GM18519 (cell line): ENCODE data around the gene GATA2.

Source experiments
- ATAC-seq: cut with Tn5 transposase; IDR thresholded peaks from one replicate; pipeline ENCODE4 v1.9.1; 2021; ENCODE audit warnings: mild to moderate bottlenecking, moderate library complexity; ENCODE audit not compliant: unreplicated experiment, low FRiP score

GATA2 gene

DNA sequence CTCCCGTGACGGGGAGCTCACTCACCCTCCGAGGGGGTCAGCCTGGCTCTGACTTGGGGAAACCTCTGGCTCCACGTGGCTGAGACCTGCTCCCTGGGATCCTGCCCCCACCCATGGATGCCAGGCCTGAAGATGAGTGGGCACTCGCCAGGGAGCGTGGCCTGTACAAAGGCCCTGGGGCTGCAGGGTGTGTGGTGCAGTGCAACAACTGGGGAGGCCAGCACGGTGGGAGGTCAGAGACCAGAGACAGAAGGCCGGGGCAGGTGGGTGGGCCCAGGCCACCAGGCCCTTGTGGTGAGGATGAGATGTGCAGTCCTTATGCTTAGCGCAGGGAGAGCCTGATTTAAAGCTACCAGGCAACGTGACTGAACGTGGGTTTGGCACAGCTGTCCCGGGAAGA, 31.3 kb downstream of the GATA2 start:
- no peak for ATAC-seq

- no peak for ATAC-seq
These were observed 33.6 kb downstream of the GATA2 start for GRCh38 chr3:128459461-128459820.

DNA sequence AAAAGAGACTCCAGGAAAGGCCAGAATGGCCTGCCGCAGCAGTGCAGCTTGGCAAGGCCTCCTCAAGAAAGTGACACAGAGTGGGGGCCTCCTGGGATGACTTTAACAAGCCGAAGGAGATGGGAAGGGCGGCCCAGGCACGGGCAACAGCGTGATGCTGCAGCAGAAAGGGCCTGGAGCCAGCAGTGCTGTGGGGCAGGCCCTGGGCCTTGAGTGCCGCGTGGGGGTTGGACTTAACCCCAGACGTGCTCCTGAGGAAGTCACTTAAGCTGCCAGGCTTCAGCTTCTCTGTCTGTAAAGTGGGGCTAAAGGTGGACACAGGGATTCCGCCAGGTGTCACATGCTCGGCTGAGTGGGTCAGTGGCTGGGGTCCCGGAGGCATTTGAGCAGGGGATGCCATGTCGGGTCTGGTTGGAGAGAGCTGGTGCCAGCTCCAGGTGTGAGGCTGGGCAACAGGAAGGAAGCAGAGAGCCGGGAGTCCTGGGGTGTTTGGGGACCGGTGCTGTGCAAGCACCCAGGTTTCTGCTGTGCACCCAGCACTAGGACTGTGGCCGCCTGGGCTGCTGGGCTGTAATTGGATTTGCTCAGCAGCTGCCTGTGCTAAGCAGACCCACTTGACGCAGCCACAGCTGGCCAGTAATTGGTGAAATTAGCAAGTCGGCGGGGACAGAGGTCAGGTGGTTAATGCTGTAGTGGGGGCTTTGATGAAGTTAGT, 34.1 kb downstream of the GATA2 start:
- ATAC-seq: no peak

- no peak for ATAC-seq
These were observed 35.1 kb downstream of the GATA2 start for GRCh38 chr3:128457937-128458336.

DNA sequence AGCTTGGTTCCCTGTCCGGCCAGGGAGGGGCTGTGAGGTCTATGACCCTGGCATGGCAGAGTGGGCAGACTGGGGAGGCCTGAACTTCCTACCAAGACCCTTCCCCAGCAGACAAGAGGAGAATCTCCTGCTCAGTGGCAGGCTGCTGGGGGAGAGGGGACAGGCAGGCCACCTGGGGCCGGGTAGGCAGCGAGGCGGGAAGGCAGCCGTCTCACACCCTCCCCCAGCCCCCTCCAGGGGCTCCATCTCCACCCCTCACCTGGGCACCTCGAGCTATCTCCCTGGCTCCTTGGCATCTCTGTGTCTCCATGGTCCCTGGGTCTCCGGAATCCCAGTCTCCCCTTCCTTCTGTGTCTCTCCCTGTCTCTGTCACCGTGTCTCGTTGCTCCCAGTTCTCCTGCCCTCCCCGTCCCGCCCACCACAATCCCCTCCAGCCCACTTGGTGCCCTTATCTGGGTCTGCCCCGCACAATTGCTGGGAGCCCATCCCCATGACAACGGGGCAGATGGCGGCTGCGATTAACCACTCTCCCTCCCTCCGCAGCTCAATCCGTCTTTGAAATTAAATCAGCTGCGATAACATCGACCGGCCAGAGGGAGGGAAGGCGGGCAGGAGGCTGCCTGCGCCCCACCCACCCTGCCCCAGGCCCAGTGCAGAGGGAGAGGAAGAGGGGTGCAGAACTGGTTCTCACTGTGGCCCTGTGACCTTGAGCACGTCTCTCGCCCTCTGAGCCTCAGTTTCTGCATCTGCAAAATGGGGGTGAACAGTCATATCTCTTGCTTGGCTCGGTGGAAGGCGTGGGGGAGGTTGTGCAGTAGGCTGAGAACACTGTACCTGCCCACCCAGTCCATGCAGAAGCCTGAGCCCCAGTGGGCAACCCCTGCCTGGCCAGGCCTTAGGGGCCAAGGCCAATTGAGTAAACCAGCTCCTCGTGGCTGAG, 36.0 kb downstream of the GATA2 start:
- ATAC-seq: no peak

GRCh38 chr3:128455786-128456748, 36.9 kb downstream of the GATA2 start:
- ATAC-seq: no peak

- no peak for ATAC-seq
These were observed 37.9 kb downstream of the GATA2 start for GRCh38 chr3:128455116-128455515.

DNA sequence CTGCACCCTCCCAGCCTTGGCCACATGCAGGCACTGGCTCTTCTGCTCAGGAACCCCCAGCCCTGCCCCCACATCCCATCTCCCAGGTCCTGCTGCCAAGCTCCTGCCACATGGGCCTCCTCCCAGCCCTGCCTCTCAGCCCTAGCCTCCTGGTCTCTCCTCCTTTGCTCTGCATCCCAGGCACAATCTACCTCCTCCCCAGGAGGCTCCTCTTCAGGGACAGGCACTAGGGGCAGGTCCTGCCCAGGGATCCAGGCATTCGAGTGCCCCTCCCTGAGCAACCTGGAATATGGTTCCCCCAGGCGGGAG, 38.7 kb downstream of the GATA2 start:
- no peak for ATAC-seq

DNA sequence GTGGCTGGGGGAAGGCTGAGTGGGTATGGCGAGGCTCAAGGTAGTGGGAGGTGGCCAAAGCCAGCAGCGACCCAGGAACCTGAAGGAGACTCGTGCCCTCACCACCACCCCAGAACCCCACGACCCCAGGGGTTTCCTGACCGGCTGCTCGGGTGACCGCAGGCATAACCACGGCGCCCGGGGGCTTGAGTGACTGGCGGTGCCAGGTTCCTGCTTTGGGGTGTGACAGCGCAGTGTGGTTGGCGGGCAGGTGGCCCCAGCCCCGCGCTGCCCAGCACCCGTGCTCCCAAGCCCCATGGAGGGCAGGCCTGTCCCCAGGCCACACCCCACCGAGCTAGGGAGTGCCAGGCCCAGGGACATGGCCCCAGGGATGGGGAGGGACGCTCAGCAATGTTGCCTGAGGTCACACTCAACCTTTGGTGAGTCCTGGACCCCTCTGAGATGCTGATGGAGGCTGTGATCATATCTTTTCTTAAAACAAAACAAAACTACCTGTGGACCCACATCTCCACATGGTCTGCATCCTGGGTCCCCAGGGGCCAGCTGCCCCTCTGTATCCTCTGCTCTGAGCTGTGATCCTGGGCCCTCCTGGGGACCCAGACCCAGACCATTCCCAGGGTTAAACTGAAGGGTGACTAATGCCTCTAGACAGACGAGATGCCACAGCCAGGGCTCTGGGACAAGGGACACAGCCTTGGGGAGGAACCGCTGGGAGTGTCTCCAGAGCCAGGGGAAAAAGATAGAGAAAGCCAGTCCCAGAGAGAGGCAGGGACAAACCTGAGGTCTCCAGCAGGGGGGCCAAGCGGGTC, 39.3 kb downstream of the GATA2 start:
- no peak for ATAC-seq

GRCh38 chr3:128452678-128453275, 40.2 kb downstream of the GATA2 start:
- ATAC-seq: no peak

- no peak for ATAC-seq
These were observed 40.9 kb downstream of the GATA2 start for GRCh38 chr3:128452120-128452519.

DNA sequence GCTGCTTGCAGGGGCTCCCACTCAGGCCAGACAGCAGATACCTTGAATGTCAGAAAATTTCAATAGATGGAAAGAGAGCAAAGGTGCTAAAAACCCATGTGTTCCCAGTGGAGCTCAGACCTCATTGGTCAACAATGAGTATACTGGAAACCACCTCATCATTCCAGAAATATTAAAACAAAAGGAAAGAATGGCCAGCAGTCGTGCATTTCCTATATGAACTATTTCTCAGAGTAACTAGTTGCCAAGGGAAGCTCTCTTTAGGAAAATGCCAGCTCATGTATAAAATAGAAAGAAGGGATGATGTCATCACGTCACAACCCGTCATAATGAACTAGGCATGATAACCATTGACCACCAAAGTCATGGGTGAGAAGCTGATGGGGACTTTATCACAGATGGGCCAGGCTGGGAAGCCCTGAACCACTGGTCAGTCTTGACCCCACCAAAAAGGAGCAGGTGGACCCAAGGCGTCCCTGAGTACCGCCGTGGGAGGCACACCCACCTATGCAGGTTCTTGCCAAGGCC, 43.8 kb downstream of the GATA2 start:
- ATAC-seq: no peak

DNA sequence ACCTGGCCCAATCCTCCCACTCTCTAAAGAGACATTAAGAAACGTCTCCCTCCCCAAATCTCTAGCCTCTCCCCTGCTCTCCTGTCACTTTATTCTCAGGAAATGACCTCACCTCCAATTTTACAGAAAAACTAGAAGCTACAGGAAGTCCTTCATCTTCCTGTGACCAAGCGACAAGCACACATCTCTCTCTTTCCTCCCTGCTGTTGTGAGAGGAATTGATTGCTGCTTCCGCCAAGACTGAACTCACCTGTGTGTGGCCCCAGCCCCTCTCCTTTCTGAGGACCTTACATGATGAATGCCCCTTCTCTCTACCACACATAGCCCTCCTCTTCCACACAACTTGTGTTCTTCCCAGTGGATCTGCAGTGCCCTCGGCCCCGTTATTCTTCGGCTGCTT, 44.5 kb downstream of the GATA2 start:
- ATAC-seq: no peak

DNA sequence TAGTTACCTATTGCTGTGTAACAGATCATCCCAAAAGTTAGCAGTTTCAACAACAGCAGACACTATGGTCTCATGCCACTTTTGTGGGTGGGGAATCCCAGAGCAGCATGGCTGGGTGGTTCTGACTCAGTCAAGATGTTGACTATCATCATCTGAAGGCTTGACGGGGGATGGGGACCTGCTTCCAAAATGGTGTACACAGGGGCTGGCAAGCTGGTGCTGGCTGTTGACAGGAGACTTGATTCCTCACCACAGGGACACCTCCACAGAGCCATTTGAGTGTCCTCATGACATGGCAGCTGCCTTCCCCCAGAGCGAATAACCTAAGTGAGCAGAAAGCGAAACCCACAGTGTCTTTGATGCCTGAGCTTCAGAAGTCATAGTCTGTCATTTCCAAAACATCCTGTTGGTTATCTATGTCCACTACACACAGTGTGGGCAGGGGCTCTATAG, 45.4 kb downstream of the GATA2 start:
- ATAC-seq: no peak

DNA sequence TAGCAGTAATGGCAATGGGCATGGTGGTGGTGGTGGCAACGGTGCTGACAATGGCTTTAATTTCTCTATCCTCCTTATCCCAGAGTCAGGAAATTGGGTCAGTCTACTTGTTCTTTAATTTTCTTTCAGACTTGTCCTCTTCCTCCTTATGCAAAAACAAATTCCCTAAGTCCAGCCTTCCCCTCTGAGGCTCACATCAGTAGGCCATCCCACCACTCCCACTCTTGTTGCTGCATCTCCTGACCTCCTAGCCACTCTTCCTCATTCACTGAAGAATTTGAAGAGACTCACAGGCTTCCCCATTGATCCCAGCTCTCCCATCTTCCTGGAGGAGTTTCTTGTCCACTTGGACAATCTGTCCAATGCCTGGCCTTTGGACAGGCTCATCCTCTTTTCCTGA, 46.2 kb downstream of the GATA2 start:
- no peak for ATAC-seq

GRCh38 chr3:128445357-128445756, 47.6 kb downstream of the GATA2 start:
- no peak for ATAC-seq

GRCh38 chr3:128443771-128444170, 49.2 kb downstream of the GATA2 start:
- no peak for ATAC-seq

GRCh38 chr3:128442949-128443348, 50.1 kb downstream of the GATA2 start:
- no peak for ATAC-seq

- ATAC-seq: no peak
These were observed 50.9 kb downstream of the GATA2 start for GRCh38 chr3:128442070-128442469.
